NCI-H1417 (cell line): ENCODE data around the gene ASIC2.

Experiments used
- DNase-seq, 3 experiments: peaks; one replicate each; lab custom pipeline; 2025; lab: John Stamatoyannopoulos, UW

Gene ASIC2

DNA sequence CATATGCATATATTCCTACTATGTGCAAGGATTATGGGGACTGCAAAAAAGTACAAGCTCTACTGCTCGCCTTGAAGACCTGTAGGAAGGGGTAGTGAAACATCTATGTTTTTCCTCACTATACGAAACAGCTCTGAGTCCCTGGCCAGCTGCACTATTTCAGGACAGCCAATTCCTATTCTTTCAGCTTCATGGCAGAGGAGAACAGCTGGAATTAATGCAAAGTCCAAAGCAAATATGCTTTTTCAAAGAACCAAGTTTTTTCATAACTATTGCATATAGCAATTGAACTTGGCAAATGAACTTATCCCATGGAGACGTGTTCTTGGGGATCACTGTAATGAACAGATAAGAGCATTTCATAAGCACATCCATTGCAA is 179.1 kb downstream of the ASIC2 start:
- DNase-seq, result no peak

DNA sequence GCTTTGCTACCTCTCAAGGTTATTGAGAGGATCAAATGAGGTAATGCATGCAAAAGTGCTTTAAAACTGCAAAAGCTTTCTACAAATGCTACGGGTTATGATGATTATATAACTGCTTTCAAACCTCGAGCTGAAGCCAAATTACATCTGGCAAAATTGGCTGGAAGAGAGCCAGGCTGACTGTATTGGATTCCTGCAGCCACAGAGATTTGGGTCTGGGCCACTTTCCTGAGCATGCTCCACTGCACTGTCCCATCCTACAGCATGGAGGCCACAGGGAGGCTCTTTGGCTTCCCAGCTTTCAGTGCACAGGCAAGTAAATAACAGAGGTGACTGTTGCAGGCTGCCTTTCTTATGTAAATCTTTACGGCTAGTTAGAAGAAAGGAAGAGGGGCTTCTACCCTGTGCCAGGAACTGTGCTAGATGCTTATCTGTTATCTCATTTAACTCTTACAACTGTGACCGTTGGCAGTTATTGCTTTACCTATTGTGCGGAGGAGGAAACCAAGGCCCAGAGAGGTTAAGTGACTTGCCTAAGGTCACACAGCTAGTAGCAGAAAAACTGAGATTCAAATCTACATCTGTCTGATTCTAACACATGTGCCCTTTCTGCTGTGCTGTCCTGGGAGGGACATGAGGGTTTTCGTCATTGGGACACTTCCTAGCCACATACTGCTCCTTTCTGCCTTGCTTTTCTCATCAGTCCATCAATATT is 179.7 kb downstream of the ASIC2 start:
- no peak for DNase-seq

DNA sequence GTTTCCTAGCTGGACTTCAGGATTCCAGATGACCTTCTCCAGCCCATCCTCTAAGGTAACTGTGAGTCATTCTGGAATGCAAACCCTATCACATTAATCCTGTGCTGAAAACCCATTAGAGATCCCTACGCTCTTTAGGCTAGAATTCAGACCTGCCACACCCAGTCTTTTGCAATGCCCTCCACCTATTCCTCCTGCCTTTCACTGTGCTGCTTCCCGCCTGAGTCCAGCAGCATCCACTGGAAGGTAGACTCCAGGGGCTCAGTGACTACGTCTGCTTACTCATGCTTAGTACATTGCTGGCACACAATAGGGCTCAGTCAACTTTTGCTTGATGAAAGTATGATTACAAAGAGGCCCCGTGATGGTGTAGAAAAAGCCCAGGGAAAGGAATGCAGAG is 180.3 kb downstream of the ASIC2 start:
- DNase-seq, result no peak

DNA sequence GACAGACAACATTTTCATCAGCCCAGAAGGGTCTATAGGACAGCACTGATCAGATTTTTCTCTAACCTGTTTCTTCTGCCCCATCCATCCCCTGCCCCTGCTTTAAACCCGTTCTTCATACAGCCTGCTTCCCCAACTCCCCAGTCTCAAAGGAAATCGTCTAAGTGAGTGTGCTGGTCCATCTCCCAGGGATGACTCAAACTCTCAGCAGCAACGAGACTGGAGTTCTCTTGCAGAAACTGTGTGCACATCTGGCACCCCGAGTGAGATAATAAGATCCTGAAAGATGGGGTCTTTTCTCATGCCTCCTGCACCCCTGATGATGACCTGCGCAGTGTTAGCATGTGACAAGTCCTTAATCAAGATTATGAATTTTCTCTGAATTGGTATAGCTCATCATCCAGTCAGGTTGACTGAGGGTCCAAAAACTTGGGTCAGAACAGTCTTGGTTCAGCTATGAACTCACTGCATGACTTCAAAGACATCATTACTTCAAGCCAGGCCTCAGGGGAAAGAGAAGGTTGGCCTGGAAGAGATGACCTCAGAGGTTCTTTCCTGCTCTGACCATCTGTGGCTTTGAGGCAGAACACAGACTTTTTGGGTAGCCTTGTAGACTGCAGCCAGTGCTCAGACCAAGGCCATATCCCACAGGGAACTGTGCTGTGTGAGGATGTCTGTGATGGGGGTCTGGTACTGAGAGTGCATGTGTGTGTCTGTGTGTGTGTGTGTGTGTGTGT is 183.6 kb downstream of the ASIC2 start:
- no peak for DNase-seq

DNA sequence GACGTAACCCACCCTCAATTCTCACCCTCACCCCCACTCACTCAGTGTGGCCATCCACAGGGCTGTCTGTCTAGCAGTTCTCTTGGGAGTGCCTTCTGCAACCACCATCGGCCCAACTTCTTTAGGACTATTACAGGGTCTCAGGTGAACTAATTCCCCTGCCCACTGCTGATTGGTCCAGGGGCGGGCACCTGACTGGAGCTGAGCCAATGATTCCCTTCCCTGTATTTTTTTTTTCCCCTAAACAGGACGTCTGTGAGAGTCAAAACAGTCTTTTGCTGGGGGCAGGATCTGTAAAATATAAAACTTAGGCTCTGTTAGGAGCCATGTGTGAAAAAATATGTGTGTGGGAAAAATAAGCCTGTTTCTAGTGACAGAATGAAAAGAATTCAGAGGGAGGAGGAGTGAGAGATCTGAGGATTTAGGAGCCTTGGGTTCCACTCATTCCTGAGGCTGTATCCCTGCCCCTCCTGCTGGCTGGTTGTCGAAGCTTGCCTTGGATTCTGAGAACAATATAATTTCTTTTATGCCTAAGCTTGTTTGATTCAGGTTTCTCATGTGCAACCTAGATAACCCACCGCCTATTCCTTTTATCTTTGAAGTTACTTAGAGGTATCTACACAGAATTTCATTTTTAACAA is 186.4 kb downstream of the ASIC2 start:
- DNase-seq, result no peak

DNA sequence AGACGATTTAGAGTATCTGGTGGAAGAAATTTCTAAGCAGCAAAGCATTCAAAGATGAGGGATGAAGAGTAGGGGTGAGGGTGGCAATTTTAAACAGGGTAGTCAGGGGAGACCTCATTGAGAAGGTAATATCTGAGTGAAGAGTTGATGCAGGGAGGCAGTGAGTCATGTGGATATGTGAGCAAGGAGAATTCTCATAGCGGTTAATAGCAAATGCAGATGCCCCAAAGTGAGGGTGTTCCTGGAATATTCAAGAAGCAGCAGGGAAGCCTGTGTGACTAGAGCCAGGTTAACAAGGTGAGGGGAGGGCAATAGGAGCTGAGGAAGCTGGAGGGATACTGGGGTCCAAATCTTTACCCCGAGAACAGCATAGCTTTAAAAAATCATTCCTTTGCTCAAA is 187.2 kb downstream of the ASIC2 start:
- no peak for DNase-seq

DNA sequence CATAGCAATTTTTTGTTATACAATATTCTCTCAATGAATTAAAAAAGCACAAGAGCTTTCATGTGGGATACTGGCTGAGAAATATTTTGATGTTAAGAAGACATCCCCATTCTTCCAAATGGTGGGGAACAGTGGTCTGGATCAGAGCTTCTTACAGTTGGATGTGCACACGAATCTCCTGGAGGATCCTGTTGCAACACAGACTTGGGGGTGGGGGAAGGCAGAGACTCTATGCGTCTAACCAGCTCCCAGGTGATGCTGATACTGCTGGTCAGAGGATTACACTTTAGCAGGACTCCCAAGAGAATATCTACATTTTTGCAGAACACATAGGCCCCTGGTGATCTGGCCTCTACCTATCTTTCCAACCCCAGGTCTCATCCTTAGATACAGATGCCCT is 193.2 kb downstream of the ASIC2 start:
- DNase-seq, result no peak

DNA sequence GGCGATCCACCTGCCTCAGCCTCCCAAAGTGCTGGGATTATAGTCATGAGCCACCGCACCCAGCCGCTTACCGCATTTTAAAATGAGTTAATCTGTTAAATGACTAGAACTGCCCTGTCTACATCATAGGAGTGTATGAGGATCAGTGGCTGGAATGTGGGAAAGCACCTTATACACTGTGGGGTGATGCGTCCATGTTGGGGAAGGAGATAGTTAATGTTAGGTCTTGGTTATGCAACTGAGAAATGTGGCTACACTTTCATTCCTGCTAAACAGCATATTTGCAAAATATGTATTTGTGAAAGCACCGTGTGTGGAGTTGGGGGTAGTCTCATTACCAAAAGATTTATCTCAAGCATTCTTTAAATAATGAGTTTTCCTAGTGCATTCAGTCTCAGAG is 193.8 kb downstream of the ASIC2 start:
- DNase-seq, result no peak

DNA sequence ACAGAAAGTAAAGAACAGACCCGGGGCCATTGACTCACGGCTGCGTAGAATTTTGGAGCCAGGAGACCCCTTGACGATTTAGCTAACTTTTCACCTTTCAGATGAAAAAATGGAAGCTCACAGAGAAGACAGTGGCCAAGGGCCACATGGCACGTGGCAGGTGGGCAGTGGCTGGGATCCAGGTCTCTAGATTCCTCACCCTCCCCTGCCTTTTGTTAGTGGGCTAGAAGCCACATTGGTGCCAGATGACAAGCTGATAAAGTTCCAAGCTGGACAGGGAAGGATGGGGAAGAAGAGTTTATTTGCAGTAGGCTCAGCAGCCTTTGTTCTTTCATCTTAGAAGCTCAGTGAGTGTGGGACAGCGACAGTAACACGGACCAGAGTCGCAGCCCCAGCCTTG is 195.7 kb downstream of the ASIC2 start:
- DNase-seq, result no peak

DNA sequence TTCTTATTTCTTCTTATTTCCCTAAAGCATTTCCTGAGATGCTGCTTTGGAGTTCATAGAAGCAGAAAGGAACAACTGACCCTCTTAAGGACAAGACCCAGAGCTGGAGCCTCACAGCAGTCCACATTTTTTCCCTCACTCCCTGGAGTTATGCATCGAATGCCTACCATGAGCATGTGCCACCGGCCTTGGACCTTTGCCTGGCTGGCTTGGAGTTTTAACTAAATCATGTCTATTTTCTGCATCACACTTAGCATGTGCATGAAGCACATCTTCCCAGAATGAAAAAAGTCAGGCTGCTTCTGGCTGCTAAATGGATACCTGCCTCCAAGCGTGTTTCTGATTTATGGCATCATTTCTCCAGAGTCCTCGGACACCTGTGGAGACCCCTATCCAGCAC is 196.9 kb downstream of the ASIC2 start:
- no peak for DNase-seq

DNA sequence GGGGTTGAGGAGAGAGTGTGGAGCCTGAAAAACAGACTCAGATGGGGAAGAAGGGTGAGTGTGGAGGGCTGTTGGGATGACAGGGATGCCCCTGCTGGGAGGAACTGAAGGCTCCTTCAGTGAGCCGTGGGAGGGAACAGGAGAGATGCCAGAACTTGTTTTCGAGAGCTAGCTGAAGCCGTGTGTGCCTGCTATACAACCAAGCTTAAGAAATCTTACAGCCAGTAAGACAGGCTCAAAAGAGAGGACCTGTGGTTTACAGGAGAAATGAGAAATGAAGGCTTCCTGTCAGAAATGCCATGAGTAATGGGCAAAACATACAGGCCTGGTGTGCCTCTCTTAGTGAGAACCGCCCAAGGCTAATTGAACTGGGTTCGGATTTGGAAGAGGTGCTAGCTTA is 201.8 kb downstream of the ASIC2 start:
- DNase-seq, result no peak

DNA sequence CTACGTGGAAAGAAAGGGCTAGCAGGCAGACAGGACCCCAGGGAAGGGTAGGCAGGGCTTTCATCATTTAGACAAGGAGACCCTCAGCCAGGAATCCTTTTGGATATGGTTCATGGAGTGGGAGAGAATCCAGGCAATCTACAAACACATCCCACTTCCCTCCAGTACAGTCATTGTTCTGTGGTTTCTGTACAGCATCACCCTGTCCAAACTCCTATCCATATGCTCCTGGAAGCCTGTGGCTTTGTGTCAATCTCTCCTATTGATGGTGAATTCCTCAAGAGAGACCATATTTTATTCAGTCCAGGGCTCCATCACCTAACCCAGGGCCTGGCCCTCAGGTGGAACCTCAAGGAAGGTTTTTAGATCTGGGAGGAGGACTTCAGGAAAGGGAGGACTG is 202.3 kb downstream of the ASIC2 start:
- no peak for DNase-seq

DNA sequence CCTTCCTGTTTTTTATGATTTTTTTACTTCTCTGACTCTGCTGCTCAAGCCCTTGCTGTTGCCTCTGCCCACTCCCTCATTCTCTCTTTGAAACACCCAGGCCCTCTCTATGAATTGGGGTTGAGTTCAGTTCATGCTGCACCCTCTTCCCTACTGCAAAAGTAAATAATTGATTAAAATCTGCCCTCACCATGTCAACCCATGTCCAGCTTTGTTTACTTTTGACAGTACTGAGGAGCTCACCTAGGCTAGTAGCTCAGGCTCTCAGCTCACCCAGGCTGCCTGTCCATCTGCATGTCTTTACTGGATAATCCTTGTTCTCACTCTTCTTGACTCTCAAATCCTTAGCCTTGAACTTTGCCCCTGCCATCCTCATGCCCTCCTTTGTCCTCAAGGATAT is 206.2 kb downstream of the ASIC2 start:
- DNase-seq, result no peak

DNA sequence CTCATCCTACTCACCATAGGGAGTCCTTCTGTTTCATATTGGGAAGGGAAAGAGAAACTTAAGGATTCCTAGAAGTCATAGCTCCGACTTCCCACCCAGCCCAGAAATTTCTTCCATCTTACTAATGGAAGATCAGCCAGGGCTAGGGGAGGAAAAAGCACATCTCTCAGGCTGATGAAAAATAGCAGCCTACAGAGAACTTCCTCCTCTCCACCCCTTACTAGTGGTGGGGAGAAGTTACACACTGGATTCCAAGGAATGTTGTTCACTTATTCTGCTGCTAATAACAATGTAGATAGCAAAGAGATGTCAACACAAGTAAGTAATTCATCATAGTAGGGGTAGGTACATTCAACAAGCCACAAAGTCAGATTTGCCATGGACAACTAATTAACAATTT is 207.1 kb downstream of the ASIC2 start:
- no peak for DNase-seq

DNA sequence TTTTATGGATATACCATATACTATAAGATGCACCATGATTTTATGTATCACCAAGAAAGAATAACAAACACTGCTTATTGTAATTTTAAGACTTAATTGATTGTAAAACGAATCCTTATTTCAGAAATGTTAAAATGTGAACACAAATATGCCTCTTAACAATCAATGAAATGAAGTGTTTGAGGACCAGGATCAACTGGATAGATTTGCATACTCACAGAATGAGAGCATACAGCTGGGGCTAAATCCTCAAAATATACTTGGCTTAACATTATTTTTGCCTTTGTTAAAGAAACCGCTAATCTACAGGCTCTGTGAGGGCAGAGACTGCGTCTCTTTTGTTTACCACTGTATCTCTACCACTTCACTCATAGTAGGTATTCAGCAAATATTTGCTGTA is 207.8 kb downstream of the ASIC2 start:
- no peak for DNase-seq

DNA sequence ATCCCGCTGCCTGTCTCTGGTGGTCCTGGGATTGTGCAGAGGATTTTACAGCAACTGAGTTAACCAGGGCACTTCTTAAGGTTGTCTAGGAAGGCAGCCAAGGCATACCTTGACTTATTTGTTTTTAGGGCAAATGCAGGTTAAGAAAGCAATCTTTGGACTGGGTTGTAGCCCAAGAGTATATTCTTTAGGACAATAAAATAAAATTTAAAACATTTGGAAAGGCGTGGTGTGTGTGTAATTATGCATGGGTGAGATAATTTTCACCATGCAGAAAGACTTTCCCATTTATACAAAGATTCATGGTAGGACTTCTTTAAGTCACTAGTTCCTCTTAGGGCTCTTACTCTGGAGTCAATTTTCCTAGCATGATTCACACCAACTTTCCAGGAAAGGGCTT is 208.3 kb downstream of the ASIC2 start:
- no peak for DNase-seq

DNA sequence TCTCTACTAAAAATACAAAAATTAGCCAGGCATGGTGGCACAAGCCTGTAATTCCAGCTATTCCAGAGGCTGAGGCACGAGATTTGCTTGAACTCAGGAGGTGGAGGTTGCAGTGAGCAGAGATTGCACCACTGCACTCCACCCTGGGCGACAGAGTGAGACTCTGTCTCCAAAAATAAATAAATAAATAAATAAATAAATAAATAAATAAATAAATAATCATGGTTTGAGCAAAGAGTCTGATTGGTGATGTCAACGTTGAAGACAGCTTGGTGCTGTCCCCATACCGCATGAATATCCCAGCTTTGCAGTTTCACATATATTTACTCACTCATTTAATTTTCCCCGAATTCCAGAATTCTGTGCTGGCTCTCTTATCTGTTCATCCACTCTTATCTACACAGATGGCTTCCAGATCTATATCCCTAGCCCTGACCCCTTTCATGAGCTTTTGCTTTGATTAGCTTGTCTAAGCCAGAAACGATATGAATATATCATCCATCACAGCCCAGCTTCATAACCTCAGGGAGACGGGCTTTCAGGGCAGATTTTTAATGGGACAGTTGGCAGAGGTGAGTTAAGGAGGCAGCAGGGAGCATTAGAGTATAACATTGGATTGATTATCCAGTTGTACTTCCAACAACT is 210.4 kb downstream of the ASIC2 start:
- DNase-seq, result no peak

DNA sequence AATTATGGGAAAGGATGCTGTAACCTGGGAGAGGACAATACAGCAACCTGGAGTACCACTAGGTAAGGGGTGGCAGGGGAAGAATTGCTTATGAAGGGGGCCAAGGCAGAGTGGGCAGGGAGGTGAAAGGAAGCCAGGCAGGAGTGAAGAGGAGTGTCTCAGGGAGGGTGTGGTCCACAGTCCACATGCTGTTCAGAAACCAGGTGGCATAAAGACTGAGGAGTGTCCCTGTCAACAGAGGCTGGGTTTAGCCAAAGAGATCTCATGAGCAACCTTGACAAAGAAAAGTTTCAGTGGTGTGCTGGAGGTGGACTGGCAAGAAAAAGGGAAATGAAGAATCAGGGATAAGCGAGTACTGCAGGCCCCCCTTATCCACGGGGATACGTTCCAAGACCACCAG is 213.0 kb downstream of the ASIC2 start:
- no peak for DNase-seq

DNA sequence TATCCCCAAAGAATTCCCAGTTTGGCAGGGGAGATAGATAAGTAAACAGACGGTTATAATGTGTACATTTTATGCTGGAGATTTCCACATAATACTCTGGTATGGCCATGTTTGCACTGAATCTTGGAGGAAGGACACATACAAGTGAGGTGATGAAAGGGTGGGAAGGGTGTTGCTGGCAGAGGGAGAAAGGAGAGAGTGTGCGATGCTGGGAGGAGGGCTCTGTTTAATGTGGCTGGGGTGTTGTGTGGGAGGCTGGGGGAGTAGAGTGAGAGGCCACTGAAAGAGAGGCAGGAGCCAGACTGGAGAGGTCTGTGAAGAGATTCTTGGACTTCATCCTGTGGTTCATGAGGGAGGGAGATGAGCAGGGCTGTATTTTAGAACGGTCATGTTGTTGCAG is 213.9 kb downstream of the ASIC2 start:
- DNase-seq, result no peak

DNA sequence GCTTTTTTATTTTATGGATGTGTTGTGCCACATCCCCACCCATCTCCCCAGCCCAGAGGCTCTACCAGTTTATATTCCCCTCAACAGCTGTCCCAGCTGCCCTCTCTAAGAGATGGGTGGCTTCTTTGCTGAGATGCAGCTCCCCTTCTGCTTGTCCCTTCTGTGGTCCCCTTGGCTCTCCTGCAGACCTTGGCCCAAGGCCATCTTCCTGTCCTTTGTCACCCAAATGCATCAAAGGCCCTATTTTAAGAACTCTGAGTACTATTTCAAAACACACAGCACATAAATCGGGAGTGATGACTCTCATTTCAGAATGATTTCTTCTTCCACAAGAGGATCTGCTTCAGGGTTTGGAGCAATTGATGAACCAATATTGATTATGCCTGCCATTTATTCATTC is 216.1 kb downstream of the ASIC2 start:
- DNase-seq, result no peak

DNA sequence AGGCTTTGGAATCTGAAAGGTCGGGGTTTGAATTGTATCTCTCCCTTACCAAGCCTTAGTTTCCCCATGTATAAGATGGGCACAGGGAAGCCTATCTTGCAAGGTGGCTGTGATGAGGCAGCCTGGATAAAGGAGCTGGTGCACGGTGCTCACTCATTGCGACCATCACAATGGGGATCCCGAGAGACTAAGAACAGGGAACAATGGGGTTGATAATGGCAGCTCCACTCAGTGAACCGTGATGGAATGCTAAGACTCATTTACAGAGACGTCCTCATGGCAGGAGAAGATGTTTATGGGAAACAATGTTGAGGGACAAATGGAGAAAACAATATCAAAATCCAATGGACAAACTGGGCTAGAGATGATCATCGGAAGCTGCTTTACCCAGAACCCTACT is 219.7 kb downstream of the ASIC2 start:
- DNase-seq, result no peak

DNA sequence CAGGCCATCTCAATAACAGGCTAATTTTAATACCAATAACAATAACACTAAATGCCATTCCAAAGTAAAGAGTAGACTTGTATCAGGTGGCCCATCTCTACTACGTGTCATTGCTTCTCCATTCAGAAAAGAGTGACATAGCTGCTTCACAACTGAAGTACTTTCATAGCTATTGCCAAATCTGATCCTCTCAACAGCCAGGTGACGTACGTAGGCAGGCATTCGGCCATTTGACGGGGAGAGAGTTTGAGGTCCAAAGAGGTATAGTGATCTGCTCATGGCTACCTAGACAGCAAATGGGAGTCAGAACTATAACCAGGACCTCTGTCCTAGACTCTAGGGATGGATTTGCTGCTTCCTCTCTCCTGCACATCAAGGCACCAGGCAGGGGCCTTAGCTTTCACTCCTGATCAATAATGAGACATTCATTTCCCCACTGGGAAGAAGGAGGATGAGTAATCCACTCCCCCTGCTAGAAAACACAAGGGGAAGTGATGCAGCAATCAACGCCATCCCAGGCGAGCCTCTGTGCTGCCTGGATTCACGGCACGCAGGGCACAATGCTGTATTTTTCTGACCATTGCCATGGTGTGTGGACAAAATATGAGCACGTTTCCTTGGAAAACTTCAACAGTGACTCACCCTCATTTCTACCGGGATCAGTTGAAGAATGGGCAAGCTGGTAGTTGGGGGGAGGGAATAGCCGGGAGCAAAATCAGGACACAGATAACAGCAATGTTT is 220.5 kb downstream of the ASIC2 start:
- no peak for DNase-seq
